ENCODE results near the gene ARAP3.

ARAP3 gene

GRCh38 chr5:141701360-141702119 lies 19.5 kb upstream of the ARAP3 start:
- DNase-seq, result no peak

- DNase-seq, result no peak
These were observed 15.6 kb upstream of the ARAP3 start for GRCh38 chr5:141697586-141697985.

- DNase-seq, result no peak
These were observed 14.4 kb upstream of the ARAP3 start for GRCh38 chr5:141696431-141696830.

GRCh38 chr5:141695627-141696215 lies 13.7 kb upstream of the ARAP3 start:
- no peak for DNase-seq

DNA sequence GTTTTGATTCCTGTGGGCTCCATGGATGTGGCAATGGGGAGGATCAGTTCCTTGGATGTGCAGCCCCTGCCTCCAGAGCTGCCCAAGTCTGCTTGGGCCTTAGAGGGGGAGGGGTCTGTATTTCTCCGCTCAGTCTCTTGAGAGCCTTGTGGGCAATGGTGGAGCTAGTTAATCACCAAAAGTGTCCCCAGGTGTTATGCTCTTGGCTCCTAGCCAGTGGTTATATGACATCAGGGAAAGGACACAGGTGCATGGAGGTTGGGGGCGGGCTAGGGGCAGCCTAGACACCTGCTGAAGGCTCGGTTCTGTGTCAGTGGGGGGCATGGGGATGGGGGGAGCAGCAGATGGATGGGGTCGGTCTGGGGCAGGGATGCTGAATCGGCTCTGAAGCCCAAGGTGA lies 12.4 kb upstream of the ARAP3 start:
- DNase-seq, result no peak

DNA sequence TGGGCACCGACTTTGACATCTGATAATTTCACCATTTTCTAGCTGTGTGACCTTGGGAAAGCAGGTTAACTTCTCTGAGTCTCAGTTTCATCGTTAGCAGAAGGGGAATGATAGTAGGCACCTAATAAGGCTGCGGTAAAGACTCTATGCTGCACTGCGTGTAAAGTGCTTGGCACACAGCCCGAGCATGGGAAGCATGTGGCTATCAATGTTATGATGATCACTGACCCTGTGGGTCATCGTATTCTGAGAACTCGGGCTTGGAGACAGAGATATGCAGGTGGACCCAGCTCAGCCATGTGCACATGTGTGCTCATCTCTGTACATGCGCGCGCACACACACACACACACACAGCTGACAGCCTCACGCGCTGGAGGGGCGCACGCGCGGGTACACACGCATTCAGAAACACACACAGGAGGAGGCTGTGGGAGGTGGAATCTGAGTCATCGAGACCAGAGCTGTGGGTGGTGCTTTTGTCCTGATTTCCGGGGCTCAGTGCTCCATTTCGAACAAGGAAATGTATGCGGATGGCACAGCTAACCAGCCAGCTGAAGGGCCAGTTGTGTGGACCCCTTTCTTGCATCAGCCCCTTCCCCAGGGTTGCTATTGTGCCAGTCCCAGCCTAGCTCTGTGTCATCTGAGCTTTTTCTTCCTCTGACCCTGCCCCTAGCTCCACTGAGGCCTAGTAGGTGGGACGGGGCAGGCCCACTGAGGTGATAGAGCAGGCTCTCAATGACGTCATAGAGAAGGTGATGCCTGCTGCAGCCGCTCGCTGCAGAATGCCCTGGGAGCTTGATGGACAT lies 11.1 kb upstream of the ARAP3 start:
- no peak for DNase-seq

DNA sequence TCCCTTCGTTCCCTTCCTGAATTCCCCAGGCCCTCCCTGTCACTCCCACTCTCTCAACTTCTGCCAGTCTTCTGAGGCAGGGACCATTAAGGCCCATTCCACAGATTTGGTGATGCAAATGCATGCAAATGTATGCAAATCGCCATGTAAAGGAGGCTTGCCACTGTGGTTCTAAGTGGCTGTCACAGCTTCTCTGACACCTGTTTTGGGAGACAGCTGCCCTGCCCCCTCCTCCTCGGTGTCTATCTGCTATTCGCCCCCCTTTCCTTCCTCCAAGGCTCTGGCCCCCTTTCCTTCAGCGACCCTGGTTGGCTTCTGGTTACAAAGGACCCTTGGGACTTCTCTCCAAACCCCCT lies 10.5 kb upstream of the ARAP3 start:
- DNase-seq, result no peak

GRCh38 chr5:141691867-141692532 lies 10.0 kb upstream of the ARAP3 start:
- no peak for DNase-seq

- DNase-seq, result no peak
These were observed 9.3 kb upstream of the ARAP3 start for GRCh38 chr5:141691286-141691866.

DNA sequence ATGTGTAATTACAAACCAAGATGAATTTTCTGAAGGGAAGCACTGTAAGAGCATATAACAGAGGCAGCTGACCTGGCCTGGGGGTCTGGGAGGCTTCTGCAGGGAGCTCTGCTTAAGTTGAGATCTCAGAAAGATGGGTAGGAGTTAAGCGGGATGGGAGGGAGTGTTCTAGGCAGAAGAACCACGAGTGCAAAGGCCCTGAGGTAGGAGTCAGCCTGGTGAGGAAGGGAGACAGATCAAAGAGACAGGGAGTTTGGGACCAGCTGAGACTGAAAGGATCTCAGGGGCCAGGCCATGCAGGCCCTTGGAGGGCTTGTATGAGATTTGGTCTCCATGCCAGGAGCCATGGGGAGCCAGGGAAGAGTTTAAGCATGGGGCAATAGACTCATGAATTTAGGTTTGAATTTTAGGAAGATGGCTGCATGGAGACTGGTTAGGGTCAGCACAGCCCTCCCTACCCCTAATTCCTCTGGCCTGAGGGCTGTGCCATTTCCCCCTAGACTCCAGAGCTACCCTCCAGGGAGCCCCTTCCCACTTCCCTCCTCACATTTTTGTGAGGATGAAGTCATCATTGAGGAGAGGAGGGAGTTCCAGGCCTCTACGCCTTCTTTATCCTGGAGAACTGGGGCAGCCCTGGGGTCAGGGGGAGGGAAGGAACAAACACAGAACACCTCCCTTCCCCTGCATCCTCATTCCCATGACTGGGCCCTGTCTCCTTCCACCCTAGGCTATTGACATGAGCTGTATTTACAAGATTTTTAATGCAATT lies 4.8 kb upstream of the ARAP3 start:
- DNase-seq, result no peak

DNA sequence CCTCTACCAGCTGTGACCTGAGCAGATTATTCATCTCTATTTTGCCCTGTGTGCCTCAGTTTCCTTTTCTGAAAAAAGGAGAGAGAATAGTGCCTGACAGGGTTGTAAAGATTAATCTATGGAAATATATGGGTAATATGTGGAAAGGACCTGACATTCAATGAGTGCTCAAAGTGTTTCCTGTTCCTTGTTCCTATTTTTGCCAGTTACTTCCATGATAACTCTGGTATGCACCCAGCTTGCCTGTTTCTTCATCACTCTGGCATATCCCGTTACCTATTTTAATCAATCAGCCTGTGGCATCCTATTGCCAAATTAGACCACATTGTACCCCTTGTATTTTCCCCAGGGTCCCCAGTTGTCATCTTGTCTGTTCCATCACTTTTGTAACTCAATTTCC lies 3.6 kb upstream of the ARAP3 start:
- no peak for DNase-seq

DNA sequence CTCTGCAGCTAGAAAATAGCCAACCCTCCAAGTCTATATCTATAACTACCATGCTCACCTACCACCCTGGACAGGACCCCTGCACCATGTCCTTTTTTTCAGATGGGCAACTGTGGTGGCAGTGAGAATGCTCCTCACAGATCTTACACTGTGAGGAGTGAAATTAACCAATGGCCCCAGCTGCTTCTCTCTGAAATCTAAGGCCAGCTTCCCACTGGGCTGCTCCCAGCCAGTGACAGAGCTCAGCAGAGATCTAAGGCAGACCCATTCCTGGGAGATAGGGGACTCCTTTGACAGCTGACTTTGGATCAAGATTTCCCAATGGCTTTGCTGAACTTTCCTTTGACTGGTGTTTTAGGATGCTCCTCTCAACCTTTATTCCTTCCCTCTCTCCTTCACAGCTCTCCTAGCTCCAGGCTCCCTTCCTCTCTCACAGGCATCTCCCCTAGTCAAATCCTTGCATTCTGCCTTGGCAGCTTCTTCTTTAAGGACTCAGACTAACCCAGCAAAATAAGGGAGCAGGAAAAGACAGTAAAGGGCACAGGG lies 1.6 kb upstream of the ARAP3 start:
- DNase-seq, result no peak

DNA sequence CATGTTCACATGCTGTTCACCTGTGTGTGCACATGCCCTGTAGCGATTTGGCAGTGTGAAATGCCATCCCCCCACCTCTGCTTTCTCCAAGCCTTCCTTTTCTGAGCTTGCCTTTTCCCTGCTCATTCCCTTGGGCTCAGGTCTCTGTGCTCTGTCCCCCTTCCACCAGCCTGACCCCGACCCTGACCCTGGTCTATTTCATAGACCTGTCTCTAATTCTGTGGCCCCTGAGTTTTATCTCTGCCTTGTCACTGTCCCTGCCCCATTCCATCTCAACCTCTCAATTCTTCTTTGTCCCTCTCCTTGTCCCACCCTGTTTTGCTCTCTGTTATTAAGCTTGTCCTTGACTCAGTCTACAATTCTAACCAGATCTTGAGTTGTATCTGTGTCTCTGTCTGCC lies 735 bp downstream of the ARAP3 start:
- DNase-seq, result no peak

DNA sequence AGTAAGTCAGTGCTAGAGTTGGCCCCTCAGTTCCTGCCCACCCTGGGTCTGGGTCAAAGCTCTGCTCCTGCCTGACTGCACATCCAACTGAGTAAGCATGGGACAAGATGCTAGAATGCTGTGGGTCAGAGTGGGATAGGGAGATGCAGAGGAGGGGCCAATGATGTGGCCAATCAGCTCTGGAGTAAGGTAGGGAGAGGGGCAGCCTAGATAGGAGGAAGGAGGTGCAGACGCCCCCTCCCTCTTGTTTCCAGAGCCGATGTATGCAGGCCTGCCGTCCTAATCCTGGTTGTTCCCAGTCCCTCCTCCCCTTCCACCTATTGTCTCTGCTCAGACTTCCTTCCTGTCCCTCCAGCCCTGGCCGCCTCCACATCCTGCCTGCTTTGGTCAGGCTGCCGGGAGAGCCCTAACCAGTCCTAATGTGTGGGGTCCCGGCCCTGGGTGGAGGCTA lies 1.3 kb downstream of the ARAP3 start:
- DNase-seq, result no peak

- no peak for DNase-seq
These were observed 1.9 kb downstream of the ARAP3 start for GRCh38 chr5:141680178-141680577.

DNA sequence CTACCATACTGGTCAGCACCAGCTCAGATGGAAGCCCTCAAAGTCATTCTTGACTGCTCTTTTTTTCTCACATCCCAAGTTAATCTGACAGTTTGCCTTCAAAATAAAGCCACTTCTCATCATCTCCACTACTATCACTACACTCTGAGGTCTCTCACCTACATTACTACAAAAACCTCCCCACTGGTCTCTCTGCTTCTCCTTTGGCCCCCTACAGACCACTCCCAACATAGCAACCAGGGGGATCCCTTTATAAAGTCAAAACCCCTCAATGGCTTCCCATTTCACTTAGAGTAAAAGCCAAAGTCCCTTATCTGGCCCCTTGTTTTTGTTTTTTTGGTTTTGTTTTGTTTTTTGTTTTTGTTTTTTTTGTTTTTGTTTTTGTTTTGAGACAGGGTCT lies 4.6 kb downstream of the ARAP3 start:
- no peak for DNase-seq

GRCh38 chr5:141675672-141676071 lies 6.4 kb downstream of the ARAP3 start:
- no peak for DNase-seq

- DNase-seq, result no peak
These were observed 7.3 kb downstream of the ARAP3 start for GRCh38 chr5:141674747-141675146.

DNA sequence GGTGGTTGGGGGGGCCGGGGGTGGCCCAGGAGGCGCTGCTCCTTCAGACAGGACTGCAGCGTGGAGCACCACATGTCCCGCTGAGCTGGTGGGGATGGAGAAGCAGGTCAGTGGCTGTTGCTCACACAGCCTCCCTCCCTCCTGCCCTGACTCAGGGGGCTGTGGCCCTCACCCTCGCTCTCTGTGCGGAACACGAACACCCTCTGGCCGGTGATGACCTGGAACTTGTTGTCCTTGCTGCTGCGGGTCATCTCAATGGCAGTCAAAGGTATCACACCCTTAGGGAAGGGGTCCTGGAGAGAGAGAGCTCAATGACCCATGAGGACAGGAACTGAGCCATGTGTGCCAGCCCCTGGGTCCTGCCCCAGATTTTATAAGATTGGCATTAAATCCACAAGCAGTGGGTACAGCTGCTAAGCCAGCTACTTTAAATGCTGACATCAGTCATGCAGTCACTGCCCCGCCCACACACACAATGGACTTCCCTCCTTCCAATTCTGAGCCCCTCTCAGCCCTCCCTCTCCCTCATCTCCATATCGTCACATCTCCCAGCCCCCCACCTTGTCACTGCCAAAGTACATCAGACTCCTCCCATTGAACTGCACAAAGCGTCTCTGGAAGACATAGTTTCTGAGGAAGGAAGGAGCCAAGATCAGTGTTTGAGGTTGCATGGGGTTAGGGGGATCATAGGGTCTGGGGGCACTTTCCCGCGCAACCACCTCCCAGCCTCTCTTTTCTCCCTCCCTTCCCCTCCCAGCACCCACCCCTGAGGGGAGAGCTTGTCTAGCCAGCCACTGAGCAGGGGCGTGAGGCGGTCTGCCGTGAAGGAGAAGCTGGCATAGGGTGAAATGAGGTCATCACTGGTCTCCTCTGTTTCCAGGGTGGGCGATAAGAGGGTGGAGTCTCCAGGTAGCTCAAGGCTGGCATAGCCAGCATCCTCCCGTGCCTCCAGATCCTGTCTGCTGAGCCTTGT lies 8.9 kb downstream of the ARAP3 start:
- DNase-seq, result no peak

- no peak for DNase-seq
These were observed 9.8 kb downstream of the ARAP3 start for GRCh38 chr5:141672071-141672840.
